ENCODE results near the gene DNAJC6.
A peak's percentile ranks its signal among the peaks of the same experiment; 100 is the strongest.

DNAJC6 gene

DNA sequence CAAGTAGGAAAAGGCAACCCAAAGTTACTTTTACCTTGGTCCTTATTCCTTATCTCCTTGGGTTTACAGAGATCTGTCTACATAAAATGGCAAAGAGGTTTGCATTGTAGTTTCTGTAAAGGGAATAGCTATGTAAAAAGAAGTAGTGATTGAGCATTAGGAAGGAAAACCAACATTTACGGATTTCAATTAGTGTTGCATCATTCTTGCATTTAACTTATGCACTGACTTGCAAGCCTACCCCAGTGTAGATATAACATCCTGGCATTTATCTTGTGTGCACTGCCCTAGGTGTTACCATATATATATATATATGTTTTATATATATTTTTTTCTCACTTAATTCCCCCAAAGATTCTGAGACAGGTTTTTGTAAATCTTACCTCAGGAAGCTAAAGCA lies 107.4 kb downstream of the DNAJC6 start:
- H3K27ac ChIP-seq = no peak overlapping the region
- TF ChIP-seq, protein P1, sequence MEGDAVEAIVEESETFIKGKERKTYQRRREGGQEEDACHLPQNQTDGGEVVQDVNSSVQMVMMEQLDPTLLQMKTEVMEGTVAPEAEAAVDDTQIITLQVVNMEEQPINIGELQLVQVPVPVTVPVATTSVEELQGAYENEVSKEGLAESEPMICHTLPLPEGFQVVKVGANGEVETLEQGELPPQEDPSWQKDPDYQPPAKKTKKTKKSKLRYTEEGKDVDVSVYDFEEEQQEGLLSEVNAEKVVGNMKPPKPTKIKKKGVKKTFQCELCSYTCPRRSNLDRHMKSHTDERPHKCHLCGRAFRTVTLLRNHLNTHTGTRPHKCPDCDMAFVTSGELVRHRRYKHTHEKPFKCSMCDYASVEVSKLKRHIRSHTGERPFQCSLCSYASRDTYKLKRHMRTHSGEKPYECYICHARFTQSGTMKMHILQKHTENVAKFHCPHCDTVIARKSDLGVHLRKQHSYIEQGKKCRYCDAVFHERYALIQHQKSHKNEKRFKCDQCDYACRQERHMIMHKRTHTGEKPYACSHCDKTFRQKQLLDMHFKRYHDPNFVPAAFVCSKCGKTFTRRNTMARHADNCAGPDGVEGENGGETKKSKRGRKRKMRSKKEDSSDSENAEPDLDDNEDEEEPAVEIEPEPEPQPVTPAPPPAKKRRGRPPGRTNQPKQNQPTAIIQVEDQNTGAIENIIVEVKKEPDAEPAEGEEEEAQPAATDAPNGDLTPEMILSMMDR (IDR thresholded peaks at IDR 0.05) = no peak
- TF ChIP-seq ZFX (IDR thresholded peaks at IDR 0.05; ENCODE audit: borderline replicate concordance) = no peak

DNA sequence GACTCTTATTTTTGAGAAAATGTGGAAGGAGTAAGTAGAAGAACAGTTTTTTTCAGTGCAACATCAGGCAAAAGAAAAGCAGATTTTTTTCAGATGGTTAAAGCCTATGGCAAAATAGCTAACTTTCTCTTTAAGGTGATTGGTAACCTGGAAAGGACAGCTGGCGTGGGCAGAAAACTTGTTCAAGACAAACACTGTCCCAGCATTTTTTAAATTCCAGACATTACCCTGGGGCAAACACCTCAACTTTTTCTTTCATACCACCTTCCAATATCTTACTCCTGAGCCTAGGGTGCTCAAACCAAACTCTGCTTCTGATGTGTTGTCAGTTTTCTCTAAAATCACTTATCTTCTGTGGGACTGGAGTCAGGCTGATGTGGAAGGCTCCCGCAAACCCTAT lies 108.4 kb downstream of the DNAJC6 start:
- no peak for TF ChIP-seq ZFX (IDR thresholded peaks at IDR 0.05; ENCODE audit: borderline replicate concordance)
- TF ChIP-seq, protein P1 (IDR thresholded peaks at IDR 0.05) = no peak
- H3K27ac ChIP-seq = no peak overlapping the region

DNA sequence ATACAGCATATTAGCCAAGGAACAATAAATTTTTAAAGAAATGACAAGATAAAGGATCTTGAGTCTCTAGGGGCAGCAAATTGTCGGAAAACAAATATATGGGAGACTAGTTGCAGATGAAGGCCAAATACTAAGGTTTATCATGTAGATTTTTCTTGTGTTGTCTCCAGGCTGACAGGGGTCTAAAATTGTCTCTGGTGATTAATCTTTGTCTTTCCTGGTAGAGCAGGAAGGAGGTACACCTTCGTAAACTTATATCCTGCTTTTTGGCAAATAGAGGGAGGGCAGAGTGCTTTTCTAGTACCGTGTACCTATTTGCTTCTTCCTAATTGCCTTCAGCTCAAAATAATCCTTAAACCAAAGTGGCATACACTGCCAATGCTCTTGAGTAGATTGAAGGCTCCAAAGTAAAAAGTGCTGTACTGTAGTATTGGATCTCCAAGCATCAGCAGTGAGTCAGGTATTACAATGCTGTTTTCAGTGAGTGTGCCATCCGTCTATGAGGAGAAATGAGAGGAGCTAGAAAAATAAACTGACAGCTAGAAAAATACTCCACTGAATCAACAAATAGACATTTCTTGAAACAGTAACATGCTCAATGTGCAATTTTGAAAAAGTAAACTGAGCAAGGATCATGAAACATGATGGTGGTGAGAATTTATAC lies 109.3 kb downstream of the DNAJC6 start:
- TF ChIP-seq, protein P1 (IDR thresholded peaks at IDR 0.05) = no peak
- TF ChIP-seq ZFX (IDR thresholded peaks at IDR 0.05; ENCODE audit: borderline replicate concordance) = no peak
- H3K27ac ChIP-seq = no peak overlapping the region

DNA sequence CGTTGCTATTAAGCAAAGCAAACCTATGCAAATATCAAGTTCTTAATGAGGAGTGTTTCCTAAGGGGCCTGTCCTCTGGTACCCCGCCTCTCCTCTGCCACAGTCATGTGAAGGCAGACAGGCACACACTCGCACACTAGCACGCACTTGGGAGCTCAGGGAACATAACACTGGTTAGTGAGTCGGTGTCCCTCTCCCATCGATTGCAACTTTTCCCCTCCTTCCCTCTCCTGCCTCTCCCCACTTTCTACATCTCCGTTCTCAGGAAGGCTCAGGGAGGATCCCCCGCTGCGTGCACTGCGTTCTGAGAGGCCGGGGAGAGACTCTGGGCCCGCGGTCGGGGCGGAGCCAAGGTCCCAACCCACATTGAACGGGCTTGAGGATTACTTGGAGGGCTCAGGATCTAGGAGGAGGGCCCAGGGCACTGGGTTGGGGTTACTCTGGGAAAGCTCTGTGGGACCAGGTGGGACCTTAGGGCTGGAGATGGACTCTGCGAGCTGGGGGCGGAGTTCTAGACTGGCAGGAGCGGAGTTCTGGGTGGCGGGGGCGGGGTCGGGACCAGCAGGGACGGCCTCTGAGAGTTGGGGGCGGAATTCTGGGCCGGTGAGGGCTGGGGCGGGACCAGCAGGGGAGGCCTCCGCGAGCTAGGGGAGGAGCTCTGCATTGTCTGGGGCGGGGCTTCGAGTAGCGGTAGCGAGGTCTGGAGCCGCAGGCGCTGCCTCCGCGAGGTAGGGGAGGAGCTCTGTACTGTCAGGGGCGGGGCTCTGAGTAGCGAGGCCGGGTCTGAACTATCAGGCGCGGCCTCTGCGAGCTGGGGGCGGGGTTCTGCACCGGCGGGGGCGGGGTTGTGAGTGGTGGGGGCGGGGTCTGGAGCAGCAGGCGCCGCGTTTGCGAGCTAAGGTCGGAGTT lies 110.6 kb downstream of the DNAJC6 start:
- peak overlapping the region; percentile 82 for H3K27ac ChIP-seq
- TF ChIP-seq ZFX (IDR thresholded peaks at IDR 0.05; ENCODE audit: borderline replicate concordance) = no peak
- TF ChIP-seq, protein P1 (IDR thresholded peaks at IDR 0.05) = no peak

DNA sequence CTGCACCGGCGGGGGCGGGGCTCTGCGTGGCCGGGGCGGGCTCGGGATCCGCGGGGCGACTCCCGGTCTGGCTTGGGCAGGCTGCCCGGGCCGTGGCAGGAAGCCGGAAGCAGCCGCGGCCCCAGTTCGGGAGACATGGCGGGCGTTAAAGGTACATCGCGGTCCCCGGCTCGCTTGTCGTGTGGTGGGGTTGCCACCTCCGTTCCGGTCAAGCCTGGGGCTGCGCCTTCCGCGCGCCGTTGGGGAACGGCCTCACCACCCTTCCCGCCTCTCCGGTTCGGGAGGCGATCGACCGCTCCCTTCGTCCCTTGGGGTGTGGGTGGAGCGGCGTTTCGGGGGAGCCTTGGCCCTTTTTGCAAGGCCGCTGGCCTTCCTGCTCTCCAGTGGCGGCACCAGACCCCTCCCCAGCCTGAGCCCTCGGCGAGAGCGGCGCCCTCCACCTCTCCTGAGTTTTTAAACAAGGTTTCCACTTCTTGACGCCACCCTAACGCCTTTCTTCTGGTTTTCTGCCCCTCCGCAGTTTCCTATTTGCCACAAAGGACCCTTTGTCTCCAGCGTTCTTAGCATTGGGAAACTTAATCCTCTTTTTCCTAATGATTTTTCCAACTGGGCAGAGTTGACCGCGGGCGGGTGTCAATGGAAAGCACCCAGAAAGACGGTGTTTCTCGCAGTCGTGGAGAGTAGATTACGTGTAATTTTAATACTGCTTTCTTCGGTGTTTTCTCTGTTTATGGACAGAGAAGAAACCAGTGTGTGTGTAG lies 111.4 kb downstream of the DNAJC6 start, which contains the start of the genes LEPR and LEPROT:
LEPR (plus strand) TSS at position 79 of the 761 bp plus-strand sequence. CDS start 144,898 bp downstream, outside the sequence.
LEPROT (plus strand) TSS at position 79 of the 761 bp plus-strand sequence; CDS start at position 136, 57 bp downstream.
- no peak for TF ChIP-seq ZFX (IDR thresholded peaks at IDR 0.05; ENCODE audit: borderline replicate concordance)
- TF ChIP-seq, protein P1 (IDR thresholded peaks at IDR 0.05) = no peak
- H3K27ac ChIP-seq = peak within 1 kb of the TSS; percentile 82

DNA sequence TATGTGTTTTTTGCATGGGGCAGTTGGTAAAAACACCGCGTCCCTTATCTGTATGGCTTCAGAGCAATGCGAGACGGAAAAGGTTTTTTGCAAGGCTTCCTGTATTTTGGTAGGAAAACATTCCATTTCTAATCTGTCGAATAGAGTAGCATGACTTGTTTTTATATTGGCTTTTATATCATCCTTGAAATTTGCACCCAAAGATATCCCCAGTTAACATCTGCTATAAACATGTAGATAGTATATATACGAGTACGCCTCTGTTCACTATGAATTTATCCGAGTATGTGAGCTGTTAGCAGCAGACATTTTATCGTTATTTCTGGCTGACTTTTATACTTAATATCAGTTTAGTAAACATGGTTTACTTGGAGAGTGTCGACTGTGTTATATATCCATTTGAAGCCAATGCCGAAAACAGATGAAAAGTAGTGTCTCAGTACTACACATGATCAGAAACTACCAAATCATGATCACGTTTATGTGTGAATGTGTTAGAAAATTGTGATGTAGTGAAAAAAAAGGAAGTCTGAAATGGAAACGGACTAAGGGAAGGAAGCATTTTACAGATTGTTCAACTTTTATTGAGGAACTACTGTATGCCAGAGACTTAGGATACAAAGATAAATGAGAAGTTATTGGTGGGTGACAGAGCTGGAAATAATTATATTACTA lies 112.1 kb downstream of the DNAJC6 start:
- H3K27ac ChIP-seq = peak overlapping the region; percentile 82
- no peak for TF ChIP-seq ZFX (IDR thresholded peaks at IDR 0.05; ENCODE audit: borderline replicate concordance)
- TF ChIP-seq, protein P1 (IDR thresholded peaks at IDR 0.05) = no peak

Data from 22Rv1 (cell line).